ENCODE data around the gene KCTD13. TPM values are rescaled to one million over a fixed set of nuclear protein-coding genes. Genes with fewer than 3 reads are reported as not detected.
"Not testable (repeated sequence)": the region's sequence is repeated elsewhere in the genome, so short reads cannot be mapped to it uniquely, and the experiment has no call there.

The KCTD13 gene
- total RNA-seq, 1 experiment from 2014 or later: 5.3 TPM

- no peaks in the 10 kb centered on the region for H3K9me3 ChIP-seq (replicated peaks)
- H3K36me3 ChIP-seq: peaks cover 8% of the 10 kb centered on the region
- H3K4me1 ChIP-seq: peaks cover 3% of the 10 kb centered on the region; the same call in 1 of the 2 replicates
- H3K27me3 ChIP-seq: no peaks in the 10 kb centered on the region
- H3K4me3 ChIP-seq: no peak overlapping the region
- no peak for DNase-seq
- H3K27ac ChIP-seq: no peak overlapping the region
These were observed 3.7 kb downstream of the KCTD13 start for GRCh38 chr16:29922326-29922725.

GRCh38 chr16:29921034-29921385 lies 5.0 kb downstream of the KCTD13 start:
- no peak overlapping the region for H3K4me3 ChIP-seq
- peaks cover 3% of the 10 kb centered on the region; the same call in 1 of the 2 replicates for H3K4me1 ChIP-seq
- H3K27me3 ChIP-seq: no peaks in the 10 kb centered on the region
- DNase-seq: no peak
- peaks cover 8% of the 10 kb centered on the region for H3K36me3 ChIP-seq
- no peaks in the 10 kb centered on the region for H3K9me3 ChIP-seq (replicated peaks)
- H3K27ac ChIP-seq: no peak overlapping the region

GRCh38 chr16:29920288-29921033 lies 5.6 kb downstream of the KCTD13 start:
- DNase-seq: no peak
- Histone ChIP-seq H3K4me1 (peaks cover 3% of the 10 kb centered on the region; the same call in 1 of the 2 replicates), H3K9me3 (replicated peaks) (no peaks in the 10 kb centered on the region), H3K4me3 (no peak overlapping the region), H3K27ac (no peak overlapping the region), H3K36me3 (peaks cover 8% of the 10 kb centered on the region), H3K27me3 (no peaks in the 10 kb centered on the region)

GRCh38 chr16:29916979-29917378 lies 9.0 kb downstream of the KCTD13 start:
- no peak for DNase-seq
- H3K4me3 ChIP-seq: no peak overlapping the region

GRCh38 chr16:29915590-29916247 lies 10.3 kb downstream of the KCTD13 start:
- H3K4me1 ChIP-seq: no peaks in the 10 kb centered on the region
- no peaks in the 10 kb centered on the region for H3K9me3 ChIP-seq (replicated peaks)
- DNase-seq: no peak
- no peak overlapping the region for H3K4me3 ChIP-seq
- H3K36me3 ChIP-seq: peaks cover 8% of the 10 kb centered on the region
- H3K27me3 ChIP-seq: no peaks in the 10 kb centered on the region
- no peak overlapping the region for H3K27ac ChIP-seq

More at GRCh38 chr16:29916979-29917378, 9.0 kb downstream of the KCTD13 start:
- Histone ChIP-seq H3K4me1 (no peaks in the 10 kb centered on the region), H3K27me3 (no peaks in the 10 kb centered on the region), H3K9me3 (replicated peaks) (no peaks in the 10 kb centered on the region), H3K36me3 (peaks cover 8% of the 10 kb centered on the region), H3K27ac (no peak overlapping the region)

- no peaks in the 10 kb centered on the region for H3K9me3 ChIP-seq (replicated peaks)
- H3K4me1 ChIP-seq: no peaks in the 10 kb centered on the region
- DNase-seq: no peak
- H3K4me3 ChIP-seq: no peak overlapping the region
- H3K27me3 ChIP-seq: no peaks in the 10 kb centered on the region
- no peak overlapping the region for H3K27ac ChIP-seq
- H3K36me3 ChIP-seq: peaks cover 2% of the 10 kb centered on the region; the same call in 1 of the 2 replicates
These were observed 12.5 kb downstream of the KCTD13 start for GRCh38 chr16:29913514-29913913.

GRCh38 chr16:29912087-29912486 lies 13.9 kb downstream of the KCTD13 start:
- Histone ChIP-seq H3K4me3 (no peak overlapping the region), H3K27me3 (no peaks in the 10 kb centered on the region), H3K4me1 (no peaks in the 10 kb centered on the region), H3K27ac (no peak overlapping the region), H3K36me3 (no peaks in the 10 kb centered on the region), H3K9me3 (replicated peaks) (no peaks in the 10 kb centered on the region)
- no peak for DNase-seq

- no peak overlapping the region for H3K4me3 ChIP-seq
- H3K36me3 ChIP-seq: no peaks in the 10 kb centered on the region
- H3K4me1 ChIP-seq: no peaks in the 10 kb centered on the region
- no peak overlapping the region for H3K27ac ChIP-seq
- H3K9me3 ChIP-seq (replicated peaks): no peaks in the 10 kb centered on the region
- no peaks in the 10 kb centered on the region for H3K27me3 ChIP-seq
- no peak for DNase-seq
These were observed 14.4 kb downstream of the KCTD13 start for GRCh38 chr16:29911676-29912010.

- no peak overlapping the region for H3K4me3 ChIP-seq
- H3K27me3 ChIP-seq: no peaks in the 10 kb centered on the region
- H3K9me3 ChIP-seq (replicated peaks): no peaks in the 10 kb centered on the region
- H3K27ac ChIP-seq: no peak overlapping the region
- H3K4me1 ChIP-seq: no peaks in the 10 kb centered on the region
- no peak for DNase-seq
- H3K36me3 ChIP-seq: no peaks in the 10 kb centered on the region
These were observed 15.0 kb downstream of the KCTD13 start for GRCh38 chr16:29910819-29911675.

GRCh38 chr16:29909851-29910250 lies 16.2 kb downstream of the KCTD13 start:
- H3K4me3 ChIP-seq; DNase-seq; H3K9me3 ChIP-seq (replicated peaks); H3K27ac ChIP-seq; H3K27me3 ChIP-seq; H3K4me1 ChIP-seq; H3K36me3 ChIP-seq: not testable (repeated sequence)

GRCh38 chr16:29909391-29909790 lies 16.6 kb downstream of the KCTD13 start:
- no peak for DNase-seq

GRCh38 chr16:29908719-29909220 lies 17.3 kb downstream of the KCTD13 start:
- H3K9me3 ChIP-seq (replicated peaks): no peaks in the 10 kb centered on the region
- H3K36me3 ChIP-seq: no peaks in the 10 kb centered on the region
- H3K4me1 ChIP-seq: no peaks in the 10 kb centered on the region
- DNase-seq: no peak
- H3K4me3 ChIP-seq: no peak overlapping the region
- H3K27me3 ChIP-seq: no peaks in the 10 kb centered on the region
- H3K27ac ChIP-seq: no peak overlapping the region

More at GRCh38 chr16:29909391-29909790, 16.6 kb downstream of the KCTD13 start:
- Histone ChIP-seq H3K9me3 (replicated peaks) (no peaks in the 10 kb centered on the region), H3K4me3 (no peak overlapping the region), H3K27me3 (no peaks in the 10 kb centered on the region), H3K36me3 (no peaks in the 10 kb centered on the region), H3K27ac (no peak overlapping the region), H3K4me1 (no peaks in the 10 kb centered on the region)

- DNase-seq: no peak
These were observed 18.1 kb downstream of the KCTD13 start for GRCh38 chr16:29907973-29908372.

GRCh38 chr16:29906520-29907244 lies 19.3 kb downstream of the KCTD13 start:
- H3K27ac ChIP-seq: no peak overlapping the region
- H3K4me1 ChIP-seq: no peaks in the 10 kb centered on the region
- no peaks in the 10 kb centered on the region for H3K9me3 ChIP-seq (replicated peaks)
- H3K27me3 ChIP-seq: no peaks in the 10 kb centered on the region
- DNase-seq: no peak
- H3K36me3 ChIP-seq: no peaks in the 10 kb centered on the region
- no peak overlapping the region for H3K4me3 ChIP-seq

More at GRCh38 chr16:29907973-29908372, 18.1 kb downstream of the KCTD13 start:
- Histone ChIP-seq H3K9me3 (replicated peaks) (no peaks in the 10 kb centered on the region), H3K36me3 (no peaks in the 10 kb centered on the region), H3K27ac (no peak overlapping the region), H3K27me3 (no peaks in the 10 kb centered on the region), H3K4me3 (no peak overlapping the region), H3K4me1 (no peaks in the 10 kb centered on the region)

All from SJCRH30 (cell line).